Measurements from ENCODE around the gene BSPH1.

BSPH1 gene, protein sequence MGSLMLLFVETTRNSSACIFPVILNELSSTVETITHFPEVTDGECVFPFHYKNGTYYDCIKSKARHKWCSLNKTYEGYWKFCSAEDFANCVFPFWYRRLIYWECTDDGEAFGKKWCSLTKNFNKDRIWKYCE

DNA sequence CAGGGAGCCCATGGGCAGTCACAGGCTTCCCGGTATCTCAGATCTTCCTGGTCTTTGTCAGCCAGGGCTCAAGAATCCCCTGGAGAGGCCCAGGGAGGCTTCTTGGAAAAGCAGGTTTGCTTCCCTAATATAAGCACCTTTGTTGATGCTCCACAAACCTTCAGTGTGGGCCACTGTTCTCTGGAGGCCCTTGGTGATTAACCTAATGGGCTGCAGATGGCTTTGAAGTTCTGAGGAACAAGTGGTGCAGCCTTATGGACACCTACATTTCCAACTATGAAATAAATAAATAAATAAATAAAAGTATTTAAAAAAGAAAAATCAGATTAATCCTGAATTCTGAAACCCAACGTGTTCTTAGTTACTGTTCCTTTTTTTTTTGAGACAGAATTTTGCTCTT is at the start of gene BSPH1:
TSS of gene BSPH1 (minus strand) at position 101 of the 400 bp plus-strand sequence. CDS start at position 12, 89 bp downstream.
- Histone ChIP-seq H3K9ac (ENCODE audit: low read depth in 1 of 2, low read length in 2 of 2) (no peak within 1 kb of the TSS), H3K4me3 (ENCODE audit: low read length in 2 of 2) (no peak within 1 kb of the TSS), H3K36me3 (ENCODE audit: control insufficient read depth in 2 of 2, insufficient read depth in 2 of 2, low read length in 2 of 2) (no peaks in the 10 kb centered on the region), H3K27me3 (ENCODE audit: control insufficient read depth in 2 of 2, insufficient read depth in 2 of 2, low read length in 2 of 2) (peaks cover 0 to 2% of the 10 kb centered on the region in 2 donors), H3K4me1 (ENCODE audit: control insufficient read depth in 2 of 2, insufficient read depth in 2 of 2, low read length in 2 of 2) (no peaks in the 10 kb centered on the region), H3K9me3 (ENCODE audit: control insufficient read depth in 2 of 2, low read length in 2 of 2) (no peaks in the 10 kb centered on the region), H3K27ac (ENCODE audit: low read depth in 2 of 2, low read length in 2 of 2) (no peak within 1 kb of the TSS)

DNA sequence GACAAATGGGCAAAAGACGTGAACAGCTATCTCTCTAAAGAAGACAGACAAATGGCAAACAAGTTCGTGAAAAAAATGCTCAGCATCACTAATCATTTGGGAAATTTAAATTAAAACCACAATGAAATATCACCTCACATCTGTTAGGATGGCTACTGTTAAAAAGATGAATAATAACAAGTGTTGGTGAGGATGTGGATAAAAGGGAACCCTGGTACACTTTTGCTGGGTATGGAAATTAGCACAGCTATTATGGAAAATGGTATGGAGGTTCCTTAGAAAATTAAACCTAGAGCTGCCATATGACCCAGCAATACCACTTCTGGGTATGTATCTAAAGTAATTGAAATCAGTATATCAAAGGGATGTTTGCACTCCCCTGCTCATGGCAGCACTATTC is 44.8 kb upstream of the BSPH1 start:
- Histone ChIP-seq H3K4me1 (ENCODE audit: control insufficient read depth in 2 of 2, insufficient read depth in 2 of 2, low read length in 2 of 2) (no peaks in the 10 kb centered on the region), H3K4me3 (ENCODE audit: low read length in 2 of 2) (no peak overlapping the region), H3K27me3 (ENCODE audit: control insufficient read depth in 2 of 2, insufficient read depth in 2 of 2, low read length in 2 of 2) (no peaks in the 10 kb centered on the region), H3K9me3 (ENCODE audit: control insufficient read depth in 2 of 2, low read length in 2 of 2) (peaks cover 1 to 6% of the 10 kb centered on the region in 2 donors), H3K27ac (ENCODE audit: low read depth in 2 of 2, low read length in 2 of 2) (no peak overlapping the region), H3K9ac (ENCODE audit: low read depth in 1 of 2, low read length in 2 of 2) (no peak overlapping the region), H3K36me3 (ENCODE audit: control insufficient read depth in 2 of 2, insufficient read depth in 2 of 2, low read length in 2 of 2) (no peaks in the 10 kb centered on the region)

DNA sequence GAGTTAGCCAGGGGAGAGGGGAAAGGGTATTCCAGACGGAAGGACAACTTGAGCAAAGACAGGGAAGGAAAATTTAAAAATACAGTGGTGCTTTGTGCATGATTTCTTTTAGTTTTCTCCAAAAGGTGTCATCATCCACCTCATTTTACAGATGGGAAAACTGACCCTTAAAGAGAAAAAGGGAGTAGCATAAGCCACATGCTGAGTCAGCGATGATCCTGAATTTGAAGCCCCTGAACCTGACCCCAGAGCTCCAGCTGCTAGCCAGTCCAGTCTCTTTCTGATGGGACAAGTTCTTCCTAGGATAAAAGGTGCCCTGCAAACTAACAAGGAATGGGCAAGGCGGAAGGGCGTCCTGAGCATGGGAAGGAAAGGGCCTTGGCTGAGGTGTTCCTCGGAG is 41.6 kb upstream of the BSPH1 start:
- Histone ChIP-seq H3K36me3 (ENCODE audit: control insufficient read depth in 2 of 2, insufficient read depth in 2 of 2, low read length in 2 of 2) (no peaks in the 10 kb centered on the region), H3K9ac (ENCODE audit: low read depth in 1 of 2, low read length in 2 of 2) (no peak overlapping the region), H3K27ac (ENCODE audit: low read depth in 2 of 2, low read length in 2 of 2) (no peak overlapping the region), H3K4me3 (ENCODE audit: low read length in 2 of 2) (no peak overlapping the region), H3K4me1 (ENCODE audit: control insufficient read depth in 2 of 2, insufficient read depth in 2 of 2, low read length in 2 of 2) (no peaks in the 10 kb centered on the region), H3K27me3 (ENCODE audit: control insufficient read depth in 2 of 2, insufficient read depth in 2 of 2, low read length in 2 of 2) (no peaks in the 10 kb centered on the region), H3K9me3 (ENCODE audit: control insufficient read depth in 2 of 2, low read length in 2 of 2) (peaks cover 1 to 6% of the 10 kb centered on the region in 2 donors)

DNA sequence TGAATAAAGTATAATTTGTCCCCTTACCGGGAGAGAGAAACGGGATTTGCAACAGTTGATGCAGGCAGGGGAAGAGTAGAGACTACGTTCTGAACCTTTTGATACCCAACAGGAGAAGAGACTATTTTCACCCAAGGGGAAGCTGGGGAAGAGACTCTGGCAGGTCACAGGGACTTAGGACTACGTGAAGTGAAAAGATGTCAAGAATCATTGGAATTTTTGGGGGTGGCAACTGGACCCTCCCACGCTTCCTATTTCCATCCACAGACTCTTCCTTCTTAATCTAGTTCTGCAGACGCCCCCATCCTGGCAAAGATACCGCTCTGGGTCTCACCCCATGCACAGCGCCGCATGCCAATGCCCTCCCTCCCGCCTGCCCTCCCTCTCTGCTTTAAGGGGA is 38.1 kb upstream of the BSPH1 start:
- Histone ChIP-seq H3K27ac (ENCODE audit: low read depth in 2 of 2, low read length in 2 of 2) (no peak overlapping the region), H3K4me3 (ENCODE audit: low read length in 2 of 2) (no peak overlapping the region), H3K36me3 (ENCODE audit: control insufficient read depth in 2 of 2, insufficient read depth in 2 of 2, low read length in 2 of 2) (no peaks in the 10 kb centered on the region), H3K9ac (ENCODE audit: low read depth in 1 of 2, low read length in 2 of 2) (no peak overlapping the region), H3K27me3 (ENCODE audit: control insufficient read depth in 2 of 2, insufficient read depth in 2 of 2, low read length in 2 of 2) (no peaks in the 10 kb centered on the region), H3K9me3 (ENCODE audit: control insufficient read depth in 2 of 2, low read length in 2 of 2) (no peaks in the 10 kb centered on the region), H3K4me1 (ENCODE audit: control insufficient read depth in 2 of 2, insufficient read depth in 2 of 2, low read length in 2 of 2) (no peaks in the 10 kb centered on the region)

DNA sequence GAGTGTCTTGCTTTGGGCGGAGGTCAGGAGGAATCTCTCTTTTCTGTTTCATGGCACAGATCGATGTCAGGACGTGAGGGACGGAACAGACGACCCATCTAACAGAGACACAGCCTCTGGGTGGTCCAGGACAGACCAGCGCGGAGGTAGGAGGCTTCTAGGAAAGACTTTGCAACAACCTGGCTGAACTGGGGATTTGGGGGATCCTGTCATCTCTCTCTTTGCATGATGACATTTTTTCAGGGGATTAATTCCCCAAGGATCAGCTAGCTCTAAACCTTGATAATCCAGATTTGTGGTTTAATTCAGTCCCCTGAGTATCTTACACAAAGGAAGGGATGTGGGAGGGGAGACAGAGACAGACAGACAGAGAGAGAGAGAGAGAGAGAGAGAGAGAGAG is 37.5 kb upstream of the BSPH1 start:
- Histone ChIP-seq H3K9me3 (ENCODE audit: control insufficient read depth in 2 of 2, low read length in 2 of 2) (no peaks in the 10 kb centered on the region), H3K36me3 (ENCODE audit: control insufficient read depth in 2 of 2, insufficient read depth in 2 of 2, low read length in 2 of 2) (no peaks in the 10 kb centered on the region), H3K27me3 (ENCODE audit: control insufficient read depth in 2 of 2, insufficient read depth in 2 of 2, low read length in 2 of 2) (no peaks in the 10 kb centered on the region), H3K27ac (ENCODE audit: low read depth in 2 of 2, low read length in 2 of 2) (no peak overlapping the region), H3K4me3 (ENCODE audit: low read length in 2 of 2) (no peak overlapping the region), H3K4me1 (ENCODE audit: control insufficient read depth in 2 of 2, insufficient read depth in 2 of 2, low read length in 2 of 2) (no peaks in the 10 kb centered on the region), H3K9ac (ENCODE audit: low read depth in 1 of 2, low read length in 2 of 2) (no peak overlapping the region)

DNA sequence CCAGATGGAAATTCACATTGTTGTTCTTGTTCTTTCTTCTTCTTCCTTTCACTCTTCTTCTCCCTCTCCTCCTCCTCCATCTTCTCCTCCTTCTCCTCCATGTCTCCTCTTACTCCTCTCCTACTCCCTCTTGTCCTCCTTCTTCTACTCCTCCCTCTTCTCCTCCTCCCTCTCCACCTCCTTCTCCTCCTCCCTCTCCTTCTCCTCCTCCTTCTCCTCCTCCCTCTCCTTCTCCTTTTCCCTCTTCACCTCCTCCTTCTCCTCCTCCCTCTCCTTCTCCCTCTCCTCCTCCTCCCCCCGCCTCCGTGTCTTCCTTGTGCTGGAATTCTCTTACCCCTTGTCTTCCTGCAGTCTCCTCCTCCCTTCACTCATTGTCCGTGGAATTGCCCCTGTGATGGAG is 33.5 kb upstream of the BSPH1 start:
- Histone ChIP-seq H3K9ac (ENCODE audit: low read depth in 1 of 2, low read length in 2 of 2) (no peak overlapping the region), H3K27me3 (ENCODE audit: control insufficient read depth in 2 of 2, insufficient read depth in 2 of 2, low read length in 2 of 2) (peaks cover 0 to 2% of the 10 kb centered on the region in 2 donors), H3K27ac (ENCODE audit: low read depth in 2 of 2, low read length in 2 of 2) (no peak overlapping the region), H3K36me3 (ENCODE audit: control insufficient read depth in 2 of 2, insufficient read depth in 2 of 2, low read length in 2 of 2) (no peaks in the 10 kb centered on the region), H3K4me1 (ENCODE audit: control insufficient read depth in 2 of 2, insufficient read depth in 2 of 2, low read length in 2 of 2) (no peaks in the 10 kb centered on the region), H3K4me3 (ENCODE audit: low read length in 2 of 2) (no peak overlapping the region), H3K9me3 (ENCODE audit: control insufficient read depth in 2 of 2, low read length in 2 of 2) (no peaks in the 10 kb centered on the region)

DNA sequence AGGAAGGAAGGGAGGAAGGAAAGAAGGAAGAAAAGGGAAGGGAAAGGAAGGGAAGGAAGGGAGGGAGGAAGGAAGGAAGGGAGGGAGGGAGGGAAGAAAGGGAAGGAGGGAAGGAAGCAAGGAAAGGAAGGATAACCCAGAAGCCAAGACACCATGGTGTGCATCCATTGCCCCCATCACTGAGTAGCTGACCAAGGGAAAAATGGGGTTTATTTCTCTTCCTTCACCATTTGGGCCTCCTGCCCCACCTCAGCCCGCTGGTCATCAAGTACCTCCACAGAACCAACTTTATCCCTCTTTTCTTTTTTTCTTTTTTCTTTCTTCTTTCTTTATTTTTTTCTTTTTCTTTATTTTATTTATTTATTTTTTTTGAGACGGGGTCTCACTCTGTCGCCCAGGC is 31.5 kb upstream of the BSPH1 start:
- H3K9me3 ChIP-seq (ENCODE audit: control insufficient read depth in 2 of 2, low read length in 2 of 2), result no peaks in the 10 kb centered on the region
- H3K4me1 ChIP-seq (ENCODE audit: control insufficient read depth in 2 of 2, insufficient read depth in 2 of 2, low read length in 2 of 2), result no peaks in the 10 kb centered on the region
- H3K36me3 ChIP-seq (ENCODE audit: control insufficient read depth in 2 of 2, insufficient read depth in 2 of 2, low read length in 2 of 2), result no peaks in the 10 kb centered on the region
- H3K27ac ChIP-seq (ENCODE audit: low read depth in 2 of 2, low read length in 2 of 2), result no peak overlapping the region
- H3K4me3 ChIP-seq (ENCODE audit: low read length in 2 of 2), result no peak overlapping the region
- H3K9ac ChIP-seq (ENCODE audit: low read depth in 1 of 2, low read length in 2 of 2), result no peak overlapping the region
- peaks cover 0 to 2% of the 10 kb centered on the region in 2 donors for H3K27me3 ChIP-seq (ENCODE audit: control insufficient read depth in 2 of 2, insufficient read depth in 2 of 2, low read length in 2 of 2)

DNA sequence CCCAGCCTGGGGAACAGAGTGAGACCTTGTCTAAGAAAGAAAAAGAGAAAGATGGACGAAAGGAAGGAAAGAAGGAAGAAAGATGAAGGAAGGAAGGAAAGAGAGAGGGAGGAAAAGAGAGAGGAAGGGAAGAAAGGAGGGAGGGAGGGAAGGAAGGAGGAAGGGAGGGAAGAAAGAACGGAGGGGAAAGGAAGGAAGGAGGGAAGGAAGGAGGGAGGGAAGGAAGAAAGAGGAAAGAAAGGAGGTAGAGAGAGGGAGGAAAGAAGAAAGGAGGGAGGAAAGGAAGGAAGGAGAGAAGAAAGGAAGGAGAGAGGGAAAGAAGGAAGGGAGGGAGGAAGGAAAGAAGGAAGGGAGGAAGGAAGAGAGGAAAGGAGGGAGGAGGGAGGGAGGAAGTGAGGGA is 31.0 kb upstream of the BSPH1 start:
- no peak overlapping the region for H3K27ac ChIP-seq (ENCODE audit: low read depth in 2 of 2, low read length in 2 of 2)
- peaks cover 0 to 2% of the 10 kb centered on the region in 2 donors for H3K27me3 ChIP-seq (ENCODE audit: control insufficient read depth in 2 of 2, insufficient read depth in 2 of 2, low read length in 2 of 2)
- H3K4me3 ChIP-seq (ENCODE audit: low read length in 2 of 2), result no peak overlapping the region

DNA sequence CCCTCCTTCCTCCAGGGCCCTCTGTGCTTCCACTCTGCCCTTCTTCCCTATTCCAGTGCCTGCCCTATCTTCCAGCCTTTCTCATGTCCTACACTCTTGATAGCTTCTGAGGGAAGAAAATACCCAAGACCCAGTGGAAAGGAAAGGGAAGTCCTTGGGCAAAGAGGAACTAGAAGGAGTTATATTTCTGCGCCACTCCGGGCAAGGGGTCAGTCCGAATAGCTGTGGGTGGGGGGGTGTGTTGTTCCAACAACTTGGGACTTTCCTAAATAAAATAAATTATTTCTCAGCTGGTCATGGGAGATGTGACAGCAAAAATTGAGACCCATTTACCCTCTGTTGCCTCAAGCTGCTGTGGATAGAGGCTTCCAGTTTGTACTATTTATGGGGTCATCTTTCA is 28.7 kb upstream of the BSPH1 start:
- Histone ChIP-seq H3K9ac (ENCODE audit: low read depth in 1 of 2, low read length in 2 of 2) (no peak overlapping the region), H3K9me3 (ENCODE audit: control insufficient read depth in 2 of 2, low read length in 2 of 2) (no peaks in the 10 kb centered on the region), H3K4me3 (ENCODE audit: low read length in 2 of 2) (no peak overlapping the region), H3K27me3 (ENCODE audit: control insufficient read depth in 2 of 2, insufficient read depth in 2 of 2, low read length in 2 of 2) (peaks cover 0 to 2% of the 10 kb centered on the region in 2 donors), H3K27ac (ENCODE audit: low read depth in 2 of 2, low read length in 2 of 2) (no peak overlapping the region), H3K4me1 (ENCODE audit: control insufficient read depth in 2 of 2, insufficient read depth in 2 of 2, low read length in 2 of 2) (no peaks in the 10 kb centered on the region), H3K36me3 (ENCODE audit: control insufficient read depth in 2 of 2, insufficient read depth in 2 of 2, low read length in 2 of 2) (no peaks in the 10 kb centered on the region)

More for the DNA sequence above, 31.0 kb upstream of the BSPH1 start:
- Histone ChIP-seq H3K9me3 (ENCODE audit: control insufficient read depth in 2 of 2, low read length in 2 of 2) (no peaks in the 10 kb centered on the region), H3K9ac (ENCODE audit: low read depth in 1 of 2, low read length in 2 of 2) (no peak overlapping the region), H3K36me3 (ENCODE audit: control insufficient read depth in 2 of 2, insufficient read depth in 2 of 2, low read length in 2 of 2) (no peaks in the 10 kb centered on the region), H3K4me1 (ENCODE audit: control insufficient read depth in 2 of 2, insufficient read depth in 2 of 2, low read length in 2 of 2) (no peaks in the 10 kb centered on the region)

DNA sequence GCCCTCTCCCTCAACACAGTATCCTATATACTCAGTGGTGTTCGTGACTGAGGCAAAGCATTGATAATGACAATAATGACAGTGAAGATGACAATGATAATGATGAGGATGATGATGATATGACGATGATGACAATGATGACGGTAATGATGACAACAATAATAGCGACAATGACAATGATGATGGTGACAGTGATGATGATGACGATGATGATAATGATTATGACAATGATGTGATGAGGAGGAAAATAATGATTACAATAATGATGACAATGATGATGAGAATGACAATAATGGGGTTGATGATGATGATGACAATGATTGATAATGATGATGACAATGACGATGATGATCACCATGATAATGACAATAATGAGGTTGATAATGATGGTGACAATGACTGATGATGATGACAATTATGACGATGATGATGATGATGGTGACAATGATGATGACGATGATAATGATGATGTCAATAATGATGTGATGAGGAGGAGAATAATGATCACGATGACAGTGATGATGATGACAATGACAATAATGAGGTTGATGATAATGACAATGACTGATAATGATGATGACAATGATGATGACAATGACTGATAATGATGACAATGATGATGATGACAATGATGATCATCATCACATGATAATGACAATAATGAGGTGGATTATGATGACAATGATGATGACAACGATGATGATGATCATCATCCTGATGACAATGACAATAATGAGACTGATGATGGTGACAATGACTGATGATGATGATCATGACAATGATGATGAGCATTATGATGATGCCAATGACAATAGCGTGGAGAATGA is 19.2 kb upstream of the BSPH1 start:
- Histone ChIP-seq H3K27ac (ENCODE audit: low read depth in 2 of 2, low read length in 2 of 2) (no peak overlapping the region), H3K9ac (ENCODE audit: low read depth in 1 of 2, low read length in 2 of 2) (no peak overlapping the region), H3K9me3 (ENCODE audit: control insufficient read depth in 2 of 2, low read length in 2 of 2) (no peaks in the 10 kb centered on the region), H3K4me3 (ENCODE audit: low read length in 2 of 2) (no peak overlapping the region), H3K36me3 (ENCODE audit: control insufficient read depth in 2 of 2, insufficient read depth in 2 of 2, low read length in 2 of 2) (no peaks in the 10 kb centered on the region), H3K27me3 (ENCODE audit: control insufficient read depth in 2 of 2, insufficient read depth in 2 of 2, low read length in 2 of 2) (no peaks in the 10 kb centered on the region), H3K4me1 (ENCODE audit: control insufficient read depth in 2 of 2, insufficient read depth in 2 of 2, low read length in 2 of 2) (no peaks in the 10 kb centered on the region)
